ENCODE measurements around the gene PLS1.

DNA sequence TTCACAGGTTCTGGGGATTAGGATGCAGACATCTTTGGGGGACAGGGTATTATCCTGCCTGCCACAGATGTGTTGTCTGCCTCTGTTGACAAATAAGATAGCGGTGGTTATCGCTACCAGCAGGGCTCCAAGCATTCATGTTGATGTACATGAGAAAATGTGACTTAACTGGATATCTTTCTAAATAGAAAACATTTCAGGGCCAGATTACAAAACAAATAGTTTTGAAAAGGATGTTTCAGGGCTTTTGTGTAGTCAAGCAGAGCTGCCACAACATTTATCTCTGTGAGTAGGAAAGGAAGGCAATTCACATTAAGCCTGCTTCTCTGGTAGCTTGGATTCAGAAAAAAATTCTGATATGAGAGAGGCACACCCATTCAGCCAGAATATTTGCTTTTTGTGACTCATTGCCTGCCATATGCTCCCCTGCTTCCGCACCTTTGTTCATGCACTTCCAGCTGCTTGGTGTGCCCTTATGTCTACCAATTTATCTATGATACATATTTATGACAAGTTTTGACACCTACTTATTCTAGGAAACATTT, 22.8 kb downstream of the PLS1 start:
- no peak for TF ChIP-seq MEF2A (IDR thresholded peaks at IDR 0.05; ENCODE audit: borderline replicate concordance, low read depth)
- TF ChIP-seq JUND (IDR thresholded peaks at IDR 0.05): no peak
- no peak for TF ChIP-seq TAF1 (IDR thresholded peaks at IDR 0.05; ENCODE audit: borderline replicate concordance, low read depth, low read length)
- TF ChIP-seq EZH2phosphoT487 (IDR thresholded peaks at IDR 0.05; ENCODE audit: borderline replicate concordance, low read depth): no peak
- TF ChIP-seq, protein P1, sequence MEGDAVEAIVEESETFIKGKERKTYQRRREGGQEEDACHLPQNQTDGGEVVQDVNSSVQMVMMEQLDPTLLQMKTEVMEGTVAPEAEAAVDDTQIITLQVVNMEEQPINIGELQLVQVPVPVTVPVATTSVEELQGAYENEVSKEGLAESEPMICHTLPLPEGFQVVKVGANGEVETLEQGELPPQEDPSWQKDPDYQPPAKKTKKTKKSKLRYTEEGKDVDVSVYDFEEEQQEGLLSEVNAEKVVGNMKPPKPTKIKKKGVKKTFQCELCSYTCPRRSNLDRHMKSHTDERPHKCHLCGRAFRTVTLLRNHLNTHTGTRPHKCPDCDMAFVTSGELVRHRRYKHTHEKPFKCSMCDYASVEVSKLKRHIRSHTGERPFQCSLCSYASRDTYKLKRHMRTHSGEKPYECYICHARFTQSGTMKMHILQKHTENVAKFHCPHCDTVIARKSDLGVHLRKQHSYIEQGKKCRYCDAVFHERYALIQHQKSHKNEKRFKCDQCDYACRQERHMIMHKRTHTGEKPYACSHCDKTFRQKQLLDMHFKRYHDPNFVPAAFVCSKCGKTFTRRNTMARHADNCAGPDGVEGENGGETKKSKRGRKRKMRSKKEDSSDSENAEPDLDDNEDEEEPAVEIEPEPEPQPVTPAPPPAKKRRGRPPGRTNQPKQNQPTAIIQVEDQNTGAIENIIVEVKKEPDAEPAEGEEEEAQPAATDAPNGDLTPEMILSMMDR (IDR thresholded peaks at IDR 0.05): no peak
- no peak for TF ChIP-seq SMC3 (IDR thresholded peaks at IDR 0.05; ENCODE audit: low read depth, low read length)
- TF ChIP-seq, protein P2, sequence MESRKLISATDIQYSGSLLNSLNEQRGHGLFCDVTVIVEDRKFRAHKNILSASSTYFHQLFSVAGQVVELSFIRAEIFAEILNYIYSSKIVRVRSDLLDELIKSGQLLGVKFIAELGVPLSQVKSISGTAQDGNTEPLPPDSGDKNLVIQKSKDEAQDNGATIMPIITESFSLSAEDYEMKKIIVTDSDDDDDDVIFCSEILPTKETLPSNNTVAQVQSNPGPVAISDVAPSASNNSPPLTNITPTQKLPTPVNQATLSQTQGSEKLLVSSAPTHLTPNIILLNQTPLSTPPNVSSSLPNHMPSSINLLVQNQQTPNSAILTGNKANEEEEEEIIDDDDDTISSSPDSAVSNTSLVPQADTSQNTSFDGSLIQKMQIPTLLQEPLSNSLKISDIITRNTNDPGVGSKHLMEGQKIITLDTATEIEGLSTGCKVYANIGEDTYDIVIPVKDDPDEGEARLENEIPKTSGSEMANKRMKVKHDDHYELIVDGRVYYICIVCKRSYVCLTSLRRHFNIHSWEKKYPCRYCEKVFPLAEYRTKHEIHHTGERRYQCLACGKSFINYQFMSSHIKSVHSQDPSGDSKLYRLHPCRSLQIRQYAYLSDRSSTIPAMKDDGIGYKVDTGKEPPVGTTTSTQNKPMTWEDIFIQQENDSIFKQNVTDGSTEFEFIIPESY (IDR thresholded peaks at IDR 0.05; ENCODE audit: borderline replicate concordance, low read depth): no peak
- no peak for TF ChIP-seq RAD21 (IDR thresholded peaks at IDR 0.05; ENCODE audit: low read length)
- TF ChIP-seq EP300 (IDR thresholded peaks at IDR 0.05; ENCODE audit: borderline replicate concordance in 1 of 2, low read depth in 1 of 2, low read length in 1 of 2): no peak
- no peak for TF ChIP-seq POLR2AphosphoS5 (IDR thresholded peaks at IDR 0.05; ENCODE audit: low read depth, low read length)
- TF ChIP-seq, protein P3, sequence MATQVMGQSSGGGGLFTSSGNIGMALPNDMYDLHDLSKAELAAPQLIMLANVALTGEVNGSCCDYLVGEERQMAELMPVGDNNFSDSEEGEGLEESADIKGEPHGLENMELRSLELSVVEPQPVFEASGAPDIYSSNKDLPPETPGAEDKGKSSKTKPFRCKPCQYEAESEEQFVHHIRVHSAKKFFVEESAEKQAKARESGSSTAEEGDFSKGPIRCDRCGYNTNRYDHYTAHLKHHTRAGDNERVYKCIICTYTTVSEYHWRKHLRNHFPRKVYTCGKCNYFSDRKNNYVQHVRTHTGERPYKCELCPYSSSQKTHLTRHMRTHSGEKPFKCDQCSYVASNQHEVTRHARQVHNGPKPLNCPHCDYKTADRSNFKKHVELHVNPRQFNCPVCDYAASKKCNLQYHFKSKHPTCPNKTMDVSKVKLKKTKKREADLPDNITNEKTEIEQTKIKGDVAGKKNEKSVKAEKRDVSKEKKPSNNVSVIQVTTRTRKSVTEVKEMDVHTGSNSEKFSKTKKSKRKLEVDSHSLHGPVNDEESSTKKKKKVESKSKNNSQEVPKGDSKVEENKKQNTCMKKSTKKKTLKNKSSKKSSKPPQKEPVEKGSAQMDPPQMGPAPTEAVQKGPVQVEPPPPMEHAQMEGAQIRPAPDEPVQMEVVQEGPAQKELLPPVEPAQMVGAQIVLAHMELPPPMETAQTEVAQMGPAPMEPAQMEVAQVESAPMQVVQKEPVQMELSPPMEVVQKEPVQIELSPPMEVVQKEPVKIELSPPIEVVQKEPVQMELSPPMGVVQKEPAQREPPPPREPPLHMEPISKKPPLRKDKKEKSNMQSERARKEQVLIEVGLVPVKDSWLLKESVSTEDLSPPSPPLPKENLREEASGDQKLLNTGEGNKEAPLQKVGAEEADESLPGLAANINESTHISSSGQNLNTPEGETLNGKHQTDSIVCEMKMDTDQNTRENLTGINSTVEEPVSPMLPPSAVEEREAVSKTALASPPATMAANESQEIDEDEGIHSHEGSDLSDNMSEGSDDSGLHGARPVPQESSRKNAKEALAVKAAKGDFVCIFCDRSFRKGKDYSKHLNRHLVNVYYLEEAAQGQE (IDR thresholded peaks at IDR 0.05; ENCODE audit: low read depth, low read length): no peak

All from SK-N-SH (cell line).